HepG2 (cell line): ENCODE measurements around the gene ACAT2. TPM values are rescaled to one million over a fixed set of nuclear protein-coding genes. Genes with fewer than 3 reads are reported as not detected.

Experiments used
- AFF4 ChIP-seq: sonication (generic); formaldehyde crosslinking; IDR thresholded peaks from 2 replicates; pipeline ENCODE4 v1.4.0; 2020; ENCODE audit warnings: missing genetic modification reagents
- ARNTL ChIP-seq: sonication (generic); formaldehyde crosslinking; IDR thresholded peaks from 2 replicates; pipeline ENCODE4 v1.4.0; 2020; ENCODE audit warnings: mild to moderate bottlenecking, missing genetic modification reagents
- CBFB ChIP-seq: sonication (generic); formaldehyde crosslinking; IDR thresholded peaks from 2 replicates; pipeline ENCODE4 v1.4.0; 2020; ENCODE audit warnings: missing genetic modification reagents
- ISL2 ChIP-seq: sonication (generic); formaldehyde crosslinking; IDR thresholded peaks from 2 replicates; pipeline ENCODE4 v1.5.0; 2020; ENCODE audit warnings: missing genetic modification reagents
- KLF11 ChIP-seq: IDR thresholded peaks from 2 replicates; pipeline ENCODE4 v1.6.1; 2016; ENCODE audit warnings: missing compliant biosample characterization
- MAFK ChIP-seq, 2 experiments: IDR thresholded peaks in 1 of 2; conservative IDR thresholded peaks in 1 of 2; 2 replicates each; pipeline ENCODE4 v1.6.1; 2011; ENCODE audit warnings: improper control_type of control experiment in 2 of 2, low read length in 2 of 2
- MED1 ChIP-seq: sonication (generic); formaldehyde crosslinking; IDR thresholded peaks from 2 replicates; pipeline ENCODE4 v1.4.0; 2020; ENCODE audit warnings: missing genetic modification reagents
- NAIF1 ChIP-seq: sonication (generic); formaldehyde crosslinking; IDR thresholded peaks from 2 replicates; pipeline ENCODE4 v1.5.0; 2020; ENCODE audit warnings: mild to moderate bottlenecking, missing genetic modification reagents, borderline replicate concordance
- NFRKB ChIP-seq: fragments of 450-650 bp; IDR thresholded peaks from 2 replicates; pipeline ENCODE4 v1.6.1; 2017
- SP2 ChIP-seq: sonication (generic); formaldehyde crosslinking; IDR thresholded peaks from 2 replicates; pipeline ENCODE4 v1.5.1; 2020; ENCODE audit warnings: mild to moderate bottlenecking, missing genetic modification reagents
- SPEN ChIP-seq: sonication (generic); formaldehyde crosslinking; IDR thresholded peaks from 2 replicates; pipeline ENCODE4 v1.5.1; 2020; ENCODE audit warnings: low read depth, mild to moderate bottlenecking, missing genetic modification reagents
- ZBTB25 ChIP-seq: IDR thresholded peaks from 2 replicates; pipeline ENCODE4 v1.6.1; 2018; ENCODE audit warnings: missing genetic modification reagents
- ZFP36L2 ChIP-seq: sonication (generic); formaldehyde crosslinking; IDR thresholded peaks from 2 replicates; pipeline ENCODE4 v1.4.0; 2020; ENCODE audit warnings: missing genetic modification reagents
- ZNF121 ChIP-seq: sonication (generic); formaldehyde crosslinking; IDR thresholded peaks from 2 replicates; pipeline ENCODE4 v1.5.0; 2020; ENCODE audit warnings: mild to moderate bottlenecking, missing genetic modification reagents
- ZNF740 ChIP-seq: sonication (generic); formaldehyde crosslinking; IDR thresholded peaks from 2 replicates; pipeline ENCODE4 v1.4.0; 2020; ENCODE audit warnings: missing genetic modification reagents
- ZSCAN20 ChIP-seq: sonication (generic); formaldehyde crosslinking; IDR thresholded peaks from 2 replicates; pipeline ENCODE4 v1.4.0; 2020; ENCODE audit warnings: missing genetic modification reagents, mild to moderate bottlenecking, borderline replicate concordance
- polyA plus RNA-seq, 8 experiments: library from polyadenylated mRNA; depleted of rRNA in 3 of 8; stranded (reverse) in 7 of 8; unstranded in 1 of 8; fragments of >200 nt; fragmentation: Illumina TruSeq in 4 of 8; extraction: Trizol in 4 of 8; gene quantifications; 2 replicates each; pipeline versions ENCODE4 v1.2.1 to v1.2.3, GENCODE V29; 2011 to 2016; ENCODE audit warnings: low read depth in 4 of 8, missing spikeins in 1 of 8, mixed read lengths in 1 of 8; ENCODE audit not compliant: insufficient read depth in 1 of 8
- total RNA-seq, 5 experiments: library from RNA; depleted of rRNA; stranded (reverse); fragments of >200 nt; fragmentation: Illumina TruSeq; extraction: Trizol; gene quantifications; 2 replicates each; pipeline ENCODE4 v1.2.3, GENCODE V29; 2016; ENCODE audit warnings: low read depth in 1 of 5
- TF ChIP-seq, protein P1 (sequence below): sonication (generic); formaldehyde crosslinking; IDR thresholded peaks from 2 replicates; pipeline ENCODE4 v1.5.0; 2020; ENCODE audit warnings: mild to moderate bottlenecking, missing genetic modification reagents
- TF ChIP-seq, protein P2 (sequence below): sonication (generic); formaldehyde crosslinking; IDR thresholded peaks from 2 replicates; pipeline ENCODE4 v1.5.0; 2020; ENCODE audit warnings: mild to moderate bottlenecking, missing genetic modification reagents

Gene ACAT2
- total and polyA plus RNA-seq, 2 of the 13 experiments (the other 11 are each of a cell fraction or from before 2014, with no cell fraction given), result 121 to 534 TPM

GRCh38 chr6:159790149-159790955 is 28.5 kb downstream of the ACAT2 start, which contains the start of gene MRPL18 (continued):
- no peak; the same call in 1 of the 2 replicates for TF ChIP-seq SPEN (CRISPR knock-in tag)
- TF ChIP-seq, protein P1, sequence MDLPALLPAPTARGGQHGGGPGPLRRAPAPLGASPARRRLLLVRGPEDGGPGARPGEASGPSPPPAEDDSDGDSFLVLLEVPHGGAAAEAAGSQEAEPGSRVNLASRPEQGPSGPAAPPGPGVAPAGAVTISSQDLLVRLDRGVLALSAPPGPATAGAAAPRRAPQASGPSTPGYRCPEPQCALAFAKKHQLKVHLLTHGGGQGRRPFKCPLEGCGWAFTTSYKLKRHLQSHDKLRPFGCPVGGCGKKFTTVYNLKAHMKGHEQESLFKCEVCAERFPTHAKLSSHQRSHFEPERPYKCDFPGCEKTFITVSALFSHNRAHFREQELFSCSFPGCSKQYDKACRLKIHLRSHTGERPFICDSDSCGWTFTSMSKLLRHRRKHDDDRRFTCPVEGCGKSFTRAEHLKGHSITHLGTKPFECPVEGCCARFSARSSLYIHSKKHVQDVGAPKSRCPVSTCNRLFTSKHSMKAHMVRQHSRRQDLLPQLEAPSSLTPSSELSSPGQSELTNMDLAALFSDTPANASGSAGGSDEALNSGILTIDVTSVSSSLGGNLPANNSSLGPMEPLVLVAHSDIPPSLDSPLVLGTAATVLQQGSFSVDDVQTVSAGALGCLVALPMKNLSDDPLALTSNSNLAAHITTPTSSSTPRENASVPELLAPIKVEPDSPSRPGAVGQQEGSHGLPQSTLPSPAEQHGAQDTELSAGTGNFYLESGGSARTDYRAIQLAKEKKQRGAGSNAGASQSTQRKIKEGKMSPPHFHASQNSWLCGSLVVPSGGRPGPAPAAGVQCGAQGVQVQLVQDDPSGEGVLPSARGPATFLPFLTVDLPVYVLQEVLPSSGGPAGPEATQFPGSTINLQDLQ (CRISPR knock-in tag), result peak; percentile 4; the same call in 1 of the 2 replicates
- TF ChIP-seq, protein P2, sequence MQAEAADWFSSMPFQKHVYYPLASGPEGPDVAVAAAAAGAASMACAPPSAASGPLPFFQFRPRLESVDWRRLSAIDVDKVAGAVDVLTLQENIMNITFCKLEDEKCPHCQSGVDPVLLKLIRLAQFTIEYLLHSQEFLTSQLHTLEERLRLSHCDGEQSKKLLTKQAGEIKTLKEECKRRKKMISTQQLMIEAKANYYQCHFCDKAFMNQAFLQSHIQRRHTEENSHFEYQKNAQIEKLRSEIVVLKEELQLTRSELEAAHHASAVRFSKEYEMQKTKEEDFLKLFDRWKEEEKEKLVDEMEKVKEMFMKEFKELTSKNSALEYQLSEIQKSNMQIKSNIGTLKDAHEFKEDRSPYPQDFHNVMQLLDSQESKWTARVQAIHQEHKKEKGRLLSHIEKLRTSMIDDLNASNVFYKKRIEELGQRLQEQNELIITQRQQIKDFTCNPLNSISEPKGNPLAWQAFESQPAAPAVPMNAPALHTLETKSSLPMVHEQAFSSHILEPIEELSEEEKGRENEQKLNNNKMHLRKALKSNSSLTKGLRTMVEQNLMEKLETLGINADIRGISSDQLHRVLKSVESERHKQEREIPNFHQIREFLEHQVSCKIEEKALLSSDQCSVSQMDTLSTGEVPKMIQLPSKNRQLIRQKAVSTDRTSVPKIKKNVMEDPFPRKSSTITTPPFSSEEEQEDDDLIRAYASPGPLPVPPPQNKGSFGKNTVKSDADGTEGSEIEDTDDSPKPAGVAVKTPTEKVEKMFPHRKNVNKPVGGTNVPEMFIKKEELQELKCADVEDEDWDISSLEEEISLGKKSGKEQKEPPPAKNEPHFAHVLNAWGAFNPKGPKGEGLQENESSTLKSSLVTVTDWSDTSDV (CRISPR knock-in tag), result peak; percentile 45; the same call in 1 of the 2 replicates
- no peak for TF ChIP-seq ZBTB25
- TF ChIP-seq NAIF1 (CRISPR knock-in tag), result peak; percentile 98
- TF ChIP-seq CBFB (CRISPR knock-in tag), result no peak; the same call in 1 of the 2 replicates
- TF ChIP-seq ZFP36L2 (CRISPR knock-in tag), result no peak
- peak; percentile 93 for TF ChIP-seq SP2 (CRISPR knock-in tag)
- no peak for TF ChIP-seq ZNF121 (CRISPR knock-in tag)
- TF ChIP-seq AFF4 (CRISPR knock-in tag), result 0 out of 2 replicates have a peak, but pooled peaks have one; percentile 41
- no peak for TF ChIP-seq ISL2
- no peak for TF ChIP-seq ARNTL (CRISPR knock-in tag)
- TF ChIP-seq NFRKB, result no peak
- TF ChIP-seq ZNF740 (CRISPR knock-in tag), result 0 out of 2 replicates have a peak, but pooled peaks have one; percentile 18
- 0 out of 4 replicates have a peak, but pooled peaks of 1 of the 2 experiments have one; percentile 7 for TF ChIP-seq MAFK (conservative IDR thresholded peaks at IDR 0.05 in 1 of 2, IDR thresholded peaks at IDR 0.05 in 1 of 2; ENCODE audit: low read length in 2 of 2)
- TF ChIP-seq ZSCAN20 (CRISPR knock-in tag), result 0 out of 2 replicates have a peak, but pooled peaks have one; percentile 16
- no peak; the same call in 1 of the 2 replicates for TF ChIP-seq MED1 (CRISPR knock-in tag)
- TF ChIP-seq KLF11 (CRISPR knock-in tag), result no peak
